A673 (cell line): ENCODE data around the gene TBC1D25. TPM values are rescaled to one million over a fixed set of nuclear protein-coding genes. Genes with fewer than 3 reads are reported as not detected.
A peak's percentile ranks its signal among the peaks of the same experiment; 100 is the strongest.
"Not testable (repeated sequence)": the region's sequence is repeated elsewhere in the genome, so short reads cannot be mapped to it uniquely, and the experiment has no call there.

Experiments used
- BruUV-seq: library from RNA; stranded (reverse); fragments of 400-500 nt; replicated peaks from 2 replicates; lab custom pipeline; 2021; lab: Mats Ljungman, UMichigan
- CTCF ChIA-PET: fragments of 300-600 bp; sonication (Branson Sonifier 250); formaldehyde crosslinking; loops from one replicate; lab custom pipeline; 2022; ENCODE audit warnings: antibody characterized with exemption; lab: Charles Lee
- POLR2A ChIA-PET: fragments of 300-600 bp; sonication (Branson Sonifier 250); formaldehyde crosslinking; loops from one replicate; lab custom pipeline; 2022; ENCODE audit warnings: antibody characterized with exemption; ENCODE audit not compliant: low non-redundant PET; lab: Charles Lee
- DNase-seq: peaks from one replicate; pipeline ENCODE4 v3.0.0-alpha.2; 2015; ENCODE audit warnings: low spot score
- H3K27ac ChIP-seq: fragments of 200-600 bp; sonication (generic); 2 replicates; pipeline ENCODE4 v1.5.1; 2016; ENCODE audit warnings: mixed run types, low read depth, mild to moderate bottlenecking, mixed read lengths, antibody characterized with exemption, low read length; ENCODE audit not compliant: poor library complexity, severe bottlenecking
- H3K27me3 ChIP-seq: fragments of 200-600 bp; sonication (generic); replicated peaks from 2 replicates; pipeline ENCODE4 v1.6.1; 2017; ENCODE audit warnings: mixed run types, low read depth, mild to moderate bottlenecking, mixed read lengths, antibody characterized with exemption, low read length; ENCODE audit not compliant: insufficient read depth, poor library complexity
- H3K36me3 ChIP-seq: fragments of 200-600 bp; sonication (generic); 2 replicates; pipeline ENCODE4 v1.6.1; 2016; ENCODE audit warnings: mixed run types, mild to moderate bottlenecking, mixed read lengths, antibody characterized with exemption, low read length; ENCODE audit not compliant: insufficient read depth, poor library complexity, severe bottlenecking
- H3K4me1 ChIP-seq: fragments of 200-600 bp; sonication (generic); 2 replicates; pipeline ENCODE4 v1.6.1; 2017; ENCODE audit warnings: mixed run types, mild to moderate bottlenecking, mixed read lengths, antibody characterized with exemption, low read length; ENCODE audit not compliant: insufficient read depth, poor library complexity, severe bottlenecking
- H3K4me3 ChIP-seq: fragments of 200-600 bp; sonication (generic); 2 replicates; pipeline ENCODE4 v1.5.1; 2016; ENCODE audit warnings: low read depth, mixed run types, mild to moderate bottlenecking, mixed read lengths, low read length; ENCODE audit not compliant: poor library complexity, severe bottlenecking
- H3K9me3 ChIP-seq: fragments of 200-600 bp; sonication (generic); 2 replicates; pipeline ENCODE4 v1.6.1; 2016; ENCODE audit warnings: mixed run types, low read depth, mild to moderate bottlenecking, mixed read lengths, antibody characterized with exemption, low read length; ENCODE audit not compliant: poor library complexity, severe bottlenecking
- EZH2 ChIP-seq: fragments of 200-600 bp; sonication (generic); IDR thresholded peaks from 2 replicates; pipeline ENCODE4 v1.6.1; 2017; ENCODE audit warnings: borderline replicate concordance, low read depth, mild to moderate bottlenecking, mixed read lengths, antibody characterized with exemption, low read length; ENCODE audit not compliant: poor library complexity, severe bottlenecking
- intact Hi-C: fragments of 100-400 bp; cut with micrococcal nuclease; formaldehyde crosslinking; loops from one replicate; pipeline ENCODE4 v1.10.0; 2022; ENCODE audit not compliant: unreplicated experiment
- total RNA-seq: library from RNA; stranded (reverse); gene quantifications from 2 replicates; pipeline ENCODE4 v1.2.3, GENCODE V29; 2021
- TF ChIP-seq, protein P1 (sequence below): fragments of 300-800, 200-600 bp; sonication (generic); conservative IDR thresholded peaks from 2 replicates; pipeline ENCODE4 v1.5.1; 2017; ENCODE audit warnings: low read depth, mild to moderate bottlenecking, antibody characterized with exemption, low read length, moderate library complexity, mixed read lengths

The TBC1D25 gene
- total RNA-seq, 1 experiment from 2014 or later: 10.8 TPM

DNA sequence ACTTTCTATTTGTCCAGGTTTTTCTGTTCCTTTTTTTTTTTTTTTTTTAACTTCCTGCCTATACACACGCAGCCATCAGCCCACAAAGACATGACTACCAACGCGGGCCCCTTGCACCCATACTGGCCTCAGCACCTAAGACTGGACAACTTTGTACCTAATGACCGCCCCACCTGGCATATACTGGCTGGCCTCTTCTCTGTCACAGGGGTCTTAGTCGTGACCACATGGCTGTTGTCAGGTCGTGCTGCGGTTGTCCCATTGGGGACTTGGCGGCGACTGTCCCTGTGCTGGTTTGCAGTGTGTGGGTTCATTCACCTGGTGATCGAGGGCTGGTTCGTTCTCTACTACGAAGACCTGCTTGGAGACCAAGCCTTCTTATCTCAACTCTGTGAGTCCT, 15.8 kb upstream of the TBC1D25 start:
- CTCF ChIA-PET: no interaction called here
- no peak for TF ChIP-seq EZH2
- Histone ChIP-seq H3K9me3 (no peaks in the 10 kb centered on the region), H3K36me3 (peaks cover 30% of the 10 kb centered on the region), H3K4me3 (no peak overlapping the region), H3K27me3 (no peaks in the 10 kb centered on the region), H3K27ac (no peak overlapping the region), H3K4me1 (no peaks in the 10 kb centered on the region)
- DNase-seq: no peak
- intact Hi-C loops: no loop called here
- POLR2A ChIA-PET: no interaction called here
- BruUV-seq: TSS peak; percentile 26

DNA sequence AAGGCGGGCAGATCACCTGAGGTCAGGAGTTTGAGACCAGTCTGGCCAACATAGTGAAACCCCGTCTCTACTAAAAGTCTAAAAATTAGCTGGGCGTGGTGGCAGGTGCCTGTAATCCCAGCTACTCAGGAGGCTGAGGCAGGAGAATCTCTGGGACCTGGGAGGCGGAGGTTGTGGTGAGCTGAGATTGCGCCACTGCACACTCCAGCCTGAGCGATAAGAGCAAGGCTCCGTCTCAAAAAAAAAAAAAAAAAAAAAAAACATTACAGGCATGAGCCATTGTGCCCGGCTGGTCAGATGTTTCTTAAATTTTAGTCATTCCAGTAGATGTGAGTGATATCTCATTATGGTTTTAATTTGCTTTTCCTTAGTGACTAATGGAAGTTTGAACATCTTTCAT, 13.7 kb upstream of the TBC1D25 start:
- H3K27ac ChIP-seq, H3K4me1 ChIP-seq, DNase-seq, H3K9me3 ChIP-seq, H3K27me3 ChIP-seq, CTCF ChIA-PET, H3K4me3 ChIP-seq, BruUV-seq, POLR2A ChIA-PET, intact Hi-C loops: not testable (repeated sequence)
- H3K36me3 ChIP-seq: peaks cover 34% of the 10 kb centered on the region

DNA sequence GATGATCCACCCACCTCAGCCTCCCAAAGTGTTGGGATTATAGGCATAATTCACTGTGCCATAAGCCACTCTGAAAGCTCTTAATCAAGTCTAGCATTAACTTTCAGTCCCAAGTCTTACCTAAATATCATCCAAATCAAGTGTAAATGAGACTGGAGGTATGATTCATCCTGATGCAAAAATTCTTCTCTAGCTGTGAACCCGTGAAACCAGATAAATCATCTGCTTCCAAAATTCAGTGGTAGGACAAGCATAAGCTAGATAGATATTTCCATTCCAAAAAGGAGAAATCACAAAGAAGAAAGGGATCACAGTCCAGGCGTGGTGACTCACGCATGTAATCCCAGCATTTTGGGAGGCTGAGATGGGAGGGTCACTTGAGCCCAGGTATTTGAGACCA, 8.8 kb upstream of the TBC1D25 start:
- Histone ChIP-seq H3K27me3 (no peaks in the 10 kb centered on the region), H3K36me3 (peaks cover 21% of the 10 kb centered on the region), H3K9me3 (no peaks in the 10 kb centered on the region), H3K4me1 (no peaks in the 10 kb centered on the region), H3K4me3 (no peak overlapping the region), H3K27ac (no peak overlapping the region)
- CTCF ChIA-PET: no interaction called here
- no peak for DNase-seq
- no TSS peak for BruUV-seq
- intact Hi-C loops: no loop called here
- TF ChIP-seq, protein P1, sequence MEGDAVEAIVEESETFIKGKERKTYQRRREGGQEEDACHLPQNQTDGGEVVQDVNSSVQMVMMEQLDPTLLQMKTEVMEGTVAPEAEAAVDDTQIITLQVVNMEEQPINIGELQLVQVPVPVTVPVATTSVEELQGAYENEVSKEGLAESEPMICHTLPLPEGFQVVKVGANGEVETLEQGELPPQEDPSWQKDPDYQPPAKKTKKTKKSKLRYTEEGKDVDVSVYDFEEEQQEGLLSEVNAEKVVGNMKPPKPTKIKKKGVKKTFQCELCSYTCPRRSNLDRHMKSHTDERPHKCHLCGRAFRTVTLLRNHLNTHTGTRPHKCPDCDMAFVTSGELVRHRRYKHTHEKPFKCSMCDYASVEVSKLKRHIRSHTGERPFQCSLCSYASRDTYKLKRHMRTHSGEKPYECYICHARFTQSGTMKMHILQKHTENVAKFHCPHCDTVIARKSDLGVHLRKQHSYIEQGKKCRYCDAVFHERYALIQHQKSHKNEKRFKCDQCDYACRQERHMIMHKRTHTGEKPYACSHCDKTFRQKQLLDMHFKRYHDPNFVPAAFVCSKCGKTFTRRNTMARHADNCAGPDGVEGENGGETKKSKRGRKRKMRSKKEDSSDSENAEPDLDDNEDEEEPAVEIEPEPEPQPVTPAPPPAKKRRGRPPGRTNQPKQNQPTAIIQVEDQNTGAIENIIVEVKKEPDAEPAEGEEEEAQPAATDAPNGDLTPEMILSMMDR: no peak
- no peak for TF ChIP-seq EZH2
- POLR2A ChIA-PET: no interaction called here

DNA sequence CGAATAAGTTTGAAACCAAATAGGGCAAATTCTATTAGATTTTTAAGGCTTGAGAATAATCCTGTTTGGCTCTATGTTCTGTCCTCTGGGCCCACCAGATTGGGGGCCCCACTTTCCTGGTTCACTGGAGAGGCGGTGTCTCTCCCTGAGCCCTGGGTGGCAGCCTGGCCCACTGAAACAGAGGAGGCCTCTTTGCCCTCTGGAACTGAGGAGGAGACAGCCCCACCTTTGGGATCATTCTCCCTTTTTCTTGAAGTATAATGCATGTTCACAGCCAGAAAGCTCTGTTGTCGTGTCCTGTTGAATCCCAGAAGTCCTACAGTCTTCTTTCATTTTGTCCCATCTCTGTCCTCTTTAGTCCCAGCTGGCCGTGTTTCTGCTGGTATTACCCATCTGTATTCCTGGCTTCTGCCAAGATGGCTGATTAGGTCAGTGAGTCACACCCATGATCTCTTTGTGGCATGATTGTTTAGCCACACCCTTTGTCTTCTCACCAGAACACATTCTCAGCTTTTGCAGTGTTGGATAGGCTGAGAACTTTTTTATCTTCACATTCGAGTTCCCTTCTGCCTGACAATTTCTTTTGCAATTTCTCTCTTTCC, 8.1 kb upstream of the TBC1D25 start:
- no peak overlapping the region for H3K27ac ChIP-seq
- H3K4me3 ChIP-seq: no peak overlapping the region
- TF ChIP-seq EZH2: no peak
- TF ChIP-seq, protein P1: no peak
- H3K4me1 ChIP-seq: no peaks in the 10 kb centered on the region
- no TSS peak for BruUV-seq
- no peaks in the 10 kb centered on the region for H3K9me3 ChIP-seq
- H3K27me3 ChIP-seq: no peaks in the 10 kb centered on the region
- no peak for DNase-seq
- intact Hi-C loops: no loop called here
- H3K36me3 ChIP-seq: peaks cover 16% of the 10 kb centered on the region
- POLR2A ChIA-PET: no interaction called here
- CTCF ChIA-PET: no interaction called here
